A673 (cell line): ENCODE data around the gene FRMD4B.

Experiments
- EZH2 ChIP-seq: fragments of 200-600 bp; sonication (generic); IDR thresholded peaks from 2 replicates; pipeline ENCODE4 v1.6.1; 2017; ENCODE audit warnings: borderline replicate concordance, low read depth, mild to moderate bottlenecking, mixed read lengths, antibody characterized with exemption, low read length; ENCODE audit not compliant: poor library complexity, severe bottlenecking
- TF ChIP-seq, protein P1 (sequence below): fragments of 300-800, 200-600 bp; sonication (generic); conservative IDR thresholded peaks from 2 replicates; pipeline ENCODE4 v1.5.1; 2017; ENCODE audit warnings: low read depth, mild to moderate bottlenecking, antibody characterized with exemption, low read length, moderate library complexity, mixed read lengths

DNA sequence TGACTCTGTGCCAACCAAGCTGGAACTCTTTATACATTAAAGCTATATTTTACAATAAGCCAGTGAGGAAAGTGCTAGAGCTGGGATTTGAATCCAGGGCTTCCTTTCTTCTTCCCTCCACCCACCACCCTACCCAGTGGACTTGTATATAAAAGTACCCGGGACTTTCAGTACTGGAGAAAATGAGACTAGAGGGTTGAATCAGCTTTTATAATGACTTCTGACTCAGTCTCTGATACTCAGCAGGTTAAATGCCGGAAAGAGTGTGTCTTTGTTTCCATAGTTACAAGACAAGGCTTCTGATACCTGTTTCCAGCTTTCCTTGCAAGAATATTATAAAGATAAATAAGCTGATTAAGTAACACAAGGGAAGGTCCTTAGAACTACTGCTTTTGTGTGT lies 80.9 kb downstream of the FRMD4B start:
- TF ChIP-seq, protein P1, sequence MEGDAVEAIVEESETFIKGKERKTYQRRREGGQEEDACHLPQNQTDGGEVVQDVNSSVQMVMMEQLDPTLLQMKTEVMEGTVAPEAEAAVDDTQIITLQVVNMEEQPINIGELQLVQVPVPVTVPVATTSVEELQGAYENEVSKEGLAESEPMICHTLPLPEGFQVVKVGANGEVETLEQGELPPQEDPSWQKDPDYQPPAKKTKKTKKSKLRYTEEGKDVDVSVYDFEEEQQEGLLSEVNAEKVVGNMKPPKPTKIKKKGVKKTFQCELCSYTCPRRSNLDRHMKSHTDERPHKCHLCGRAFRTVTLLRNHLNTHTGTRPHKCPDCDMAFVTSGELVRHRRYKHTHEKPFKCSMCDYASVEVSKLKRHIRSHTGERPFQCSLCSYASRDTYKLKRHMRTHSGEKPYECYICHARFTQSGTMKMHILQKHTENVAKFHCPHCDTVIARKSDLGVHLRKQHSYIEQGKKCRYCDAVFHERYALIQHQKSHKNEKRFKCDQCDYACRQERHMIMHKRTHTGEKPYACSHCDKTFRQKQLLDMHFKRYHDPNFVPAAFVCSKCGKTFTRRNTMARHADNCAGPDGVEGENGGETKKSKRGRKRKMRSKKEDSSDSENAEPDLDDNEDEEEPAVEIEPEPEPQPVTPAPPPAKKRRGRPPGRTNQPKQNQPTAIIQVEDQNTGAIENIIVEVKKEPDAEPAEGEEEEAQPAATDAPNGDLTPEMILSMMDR, result no peak
- TF ChIP-seq EZH2, result no peak
